Retina (tissue), 1 donor: Measurements from ENCODE around the gene BCAS1.
"Not testable (repeated sequence)": the region's sequence is repeated elsewhere in the genome, so short reads cannot be mapped to it uniquely, and the experiment has no call there.

Source experiments
- DNase-seq: peaks from one replicate; pipeline ENCODE4 v3.0.0-alpha.2; 2016

BCAS1 gene

GRCh38 chr20:54014293-54014926 lies 56.0 kb downstream of the BCAS1 start:
- DNase-seq, result no peak

- DNase-seq, result no peak
Observed at GRCh38 chr20:54013471-54013870, 56.9 kb downstream of the BCAS1 start.

- DNase-seq, result no peak
Observed at GRCh38 chr20:54011346-54011745, 59.0 kb downstream of the BCAS1 start.

- not testable (repeated sequence) for DNase-seq
Observed at GRCh38 chr20:54006216-54006615, 64.2 kb downstream of the BCAS1 start.

- no peak for DNase-seq
Observed at GRCh38 chr20:54005524-54005923, 64.9 kb downstream of the BCAS1 start.

- no peak for DNase-seq
Observed at GRCh38 chr20:54004445-54004844, 65.9 kb downstream of the BCAS1 start.

GRCh38 chr20:54002741-54003140 lies 67.7 kb downstream of the BCAS1 start:
- DNase-seq, result no peak

GRCh38 chr20:54002056-54002575 lies 68.3 kb downstream of the BCAS1 start:
- DNase-seq, result no peak

GRCh38 chr20:54000914-54001313 lies 69.5 kb downstream of the BCAS1 start:
- no peak for DNase-seq

- DNase-seq, result no peak
Observed at GRCh38 chr20:54000262-54000661, 70.1 kb downstream of the BCAS1 start.

- DNase-seq, result no peak
Observed at GRCh38 chr20:53999077-53999476, 71.3 kb downstream of the BCAS1 start.

- no peak for DNase-seq
Observed at GRCh38 chr20:53996584-53997486, 73.6 kb downstream of the BCAS1 start.

GRCh38 chr20:53995949-53996348 lies 74.4 kb downstream of the BCAS1 start:
- DNase-seq, result no peak

GRCh38 chr20:53994088-53994487 lies 76.3 kb downstream of the BCAS1 start:
- no peak for DNase-seq

- no peak for DNase-seq
Observed at GRCh38 chr20:53993310-53993709, 77.1 kb downstream of the BCAS1 start.

- no peak for DNase-seq
Observed at GRCh38 chr20:53990768-53991450, 79.5 kb downstream of the BCAS1 start.

GRCh38 chr20:53990003-53990402 lies 80.4 kb downstream of the BCAS1 start:
- no peak for DNase-seq

- no peak for DNase-seq
Observed at GRCh38 chr20:53989401-53989800, 81.0 kb downstream of the BCAS1 start.

GRCh38 chr20:53986037-53986650 lies 84.2 kb downstream of the BCAS1 start:
- DNase-seq, result no peak

GRCh38 chr20:53985150-53985518 lies 85.3 kb downstream of the BCAS1 start:
- no peak for DNase-seq

GRCh38 chr20:53984356-53985149 lies 85.8 kb downstream of the BCAS1 start:
- DNase-seq, result no peak

GRCh38 chr20:53983401-53983800 lies 87.0 kb downstream of the BCAS1 start:
- DNase-seq, result no peak
